Stomach (tissue), 4 donors: Measurements from ENCODE around the gene DBP.

Source experiments
- POLR2AphosphoS5 ChIP-seq, 3 donors: sonication (generic); formaldehyde crosslinking; IDR thresholded peaks; one replicate each; pipeline ENCODE4 v1.6.1; 2016; ENCODE audit warnings: antibody characterized with exemption in 3 of 3
- TF ChIP-seq, protein P1 (sequence below), 7 experiments: fragments of 450-650 bp in 4 of 7; fragments of 200-600 bp in 3 of 7; sonication (generic) in 3 of 7; IDR thresholded peaks; one replicate each; pipeline ENCODE4 v1.5.1; 2016 to 2019; ENCODE audit warnings: antibody characterized with exemption in 7 of 7, control low read depth in 2 of 7, mild to moderate bottlenecking in 1 of 7

DNA sequence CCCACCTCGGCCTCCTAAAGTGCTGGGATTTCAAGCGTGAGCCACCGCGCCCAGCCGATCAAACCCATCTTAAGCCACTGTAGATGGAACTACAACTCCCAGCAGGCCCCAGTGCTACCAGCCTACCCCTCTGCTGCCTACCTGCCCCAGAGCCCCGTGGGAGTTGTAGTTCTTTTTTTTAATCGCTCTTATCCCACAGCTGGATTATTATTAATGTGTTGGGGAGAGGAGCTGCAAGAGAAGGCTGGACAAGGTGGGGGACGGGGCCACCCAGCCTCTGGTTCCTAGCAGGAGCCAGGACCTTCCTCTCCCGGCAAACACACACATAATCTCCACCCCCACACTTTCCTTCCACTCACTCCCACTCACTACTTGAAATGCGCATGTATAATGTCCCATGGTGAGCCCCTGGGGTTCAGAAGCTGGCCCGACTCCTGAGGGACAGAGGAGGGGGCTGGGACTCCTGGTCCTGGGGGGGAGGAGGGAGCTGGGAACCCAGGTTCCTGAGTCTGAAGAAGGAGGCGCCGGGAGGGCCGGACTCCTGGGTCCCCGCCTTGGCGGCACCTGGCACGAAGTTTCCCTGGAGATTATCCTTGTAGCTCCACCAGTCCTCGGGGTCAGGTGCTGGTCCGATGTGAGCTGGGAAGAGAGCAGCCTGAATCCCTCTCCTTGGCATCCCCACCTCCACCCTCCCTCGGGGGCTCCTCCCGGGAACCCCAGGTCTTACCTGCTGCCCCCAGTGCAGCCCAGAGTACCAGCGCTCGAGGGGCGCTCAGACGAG is 7.8 kb upstream of the DBP start:
- TF ChIP-seq, protein P1, sequence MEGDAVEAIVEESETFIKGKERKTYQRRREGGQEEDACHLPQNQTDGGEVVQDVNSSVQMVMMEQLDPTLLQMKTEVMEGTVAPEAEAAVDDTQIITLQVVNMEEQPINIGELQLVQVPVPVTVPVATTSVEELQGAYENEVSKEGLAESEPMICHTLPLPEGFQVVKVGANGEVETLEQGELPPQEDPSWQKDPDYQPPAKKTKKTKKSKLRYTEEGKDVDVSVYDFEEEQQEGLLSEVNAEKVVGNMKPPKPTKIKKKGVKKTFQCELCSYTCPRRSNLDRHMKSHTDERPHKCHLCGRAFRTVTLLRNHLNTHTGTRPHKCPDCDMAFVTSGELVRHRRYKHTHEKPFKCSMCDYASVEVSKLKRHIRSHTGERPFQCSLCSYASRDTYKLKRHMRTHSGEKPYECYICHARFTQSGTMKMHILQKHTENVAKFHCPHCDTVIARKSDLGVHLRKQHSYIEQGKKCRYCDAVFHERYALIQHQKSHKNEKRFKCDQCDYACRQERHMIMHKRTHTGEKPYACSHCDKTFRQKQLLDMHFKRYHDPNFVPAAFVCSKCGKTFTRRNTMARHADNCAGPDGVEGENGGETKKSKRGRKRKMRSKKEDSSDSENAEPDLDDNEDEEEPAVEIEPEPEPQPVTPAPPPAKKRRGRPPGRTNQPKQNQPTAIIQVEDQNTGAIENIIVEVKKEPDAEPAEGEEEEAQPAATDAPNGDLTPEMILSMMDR (IDR thresholded peaks at IDR 0.05) = no peak
- TF ChIP-seq POLR2AphosphoS5 (IDR thresholded peaks at IDR 0.05) = no peak
